GM13976 (cell line): ENCODE results near the gene SAMD3.
"Not testable (repeated sequence)": the region's sequence is repeated elsewhere in the genome, so short reads cannot be mapped to it uniquely, and the experiment has no call there.

Experiments used
- DNase-seq: peaks from one replicate; pipeline ENCODE4 v3.0.0; 2012; ENCODE audit warnings: low spot score
- in situ Hi-C: fragments of 300-500 bp; cut with MboI; formaldehyde crosslinking; loops from one replicate; pipeline ENCODE4 v1.12.0; 2022; ENCODE audit warnings: low sequenced_read_pairs, mixed read lengths, inconsistent platforms; ENCODE audit not compliant: unreplicated experiment
- TF ChIP-seq, protein P1 (sequence below): IDR thresholded peaks from 2 replicates; pipeline ENCODE4 v1.5.1; 2012; ENCODE audit warnings: borderline replicate concordance, mild to moderate bottlenecking; ENCODE audit not compliant: insufficient read depth; ENCODE audit errors: extremely low read depth, missing control alignments, control extremely low read depth

SAMD3 gene

DNA sequence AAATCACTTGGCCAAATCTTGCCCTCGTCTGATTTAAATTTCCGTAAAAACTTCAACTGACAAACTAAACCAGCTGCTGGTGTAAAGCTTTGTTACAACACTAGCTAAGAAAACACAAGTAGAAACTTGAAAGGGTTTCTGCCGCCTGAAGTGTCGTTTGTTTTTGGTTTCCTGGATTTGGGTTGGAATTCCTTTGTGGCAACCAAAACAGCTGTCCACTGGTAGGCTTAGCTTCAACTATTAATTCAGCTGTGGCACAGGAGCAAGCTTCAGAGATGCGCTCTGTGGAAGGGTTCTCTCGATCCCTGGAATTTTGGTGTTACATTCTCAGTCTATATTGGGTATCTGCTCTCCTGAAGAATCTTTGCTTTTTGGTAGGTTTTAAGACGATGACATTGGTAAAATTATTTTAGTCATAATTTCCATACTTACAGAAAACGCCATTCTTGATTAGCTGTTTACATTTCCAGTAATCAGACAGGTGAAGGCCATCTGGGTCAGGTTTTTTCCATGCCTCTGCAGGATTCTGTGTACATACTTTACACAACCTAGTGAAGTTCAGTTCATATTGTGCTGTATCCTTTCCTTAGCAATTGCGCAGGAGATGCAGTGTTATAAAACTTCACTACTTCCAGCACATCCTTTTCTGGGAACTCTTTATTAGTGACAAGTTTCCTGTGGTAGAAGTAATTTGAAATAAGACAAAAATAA is 29.9 kb upstream of the SAMD3 start:
- in situ Hi-C loops: no loop called here
- TF ChIP-seq, protein P1, sequence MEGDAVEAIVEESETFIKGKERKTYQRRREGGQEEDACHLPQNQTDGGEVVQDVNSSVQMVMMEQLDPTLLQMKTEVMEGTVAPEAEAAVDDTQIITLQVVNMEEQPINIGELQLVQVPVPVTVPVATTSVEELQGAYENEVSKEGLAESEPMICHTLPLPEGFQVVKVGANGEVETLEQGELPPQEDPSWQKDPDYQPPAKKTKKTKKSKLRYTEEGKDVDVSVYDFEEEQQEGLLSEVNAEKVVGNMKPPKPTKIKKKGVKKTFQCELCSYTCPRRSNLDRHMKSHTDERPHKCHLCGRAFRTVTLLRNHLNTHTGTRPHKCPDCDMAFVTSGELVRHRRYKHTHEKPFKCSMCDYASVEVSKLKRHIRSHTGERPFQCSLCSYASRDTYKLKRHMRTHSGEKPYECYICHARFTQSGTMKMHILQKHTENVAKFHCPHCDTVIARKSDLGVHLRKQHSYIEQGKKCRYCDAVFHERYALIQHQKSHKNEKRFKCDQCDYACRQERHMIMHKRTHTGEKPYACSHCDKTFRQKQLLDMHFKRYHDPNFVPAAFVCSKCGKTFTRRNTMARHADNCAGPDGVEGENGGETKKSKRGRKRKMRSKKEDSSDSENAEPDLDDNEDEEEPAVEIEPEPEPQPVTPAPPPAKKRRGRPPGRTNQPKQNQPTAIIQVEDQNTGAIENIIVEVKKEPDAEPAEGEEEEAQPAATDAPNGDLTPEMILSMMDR: no peak
- DNase-seq: no peak

DNA sequence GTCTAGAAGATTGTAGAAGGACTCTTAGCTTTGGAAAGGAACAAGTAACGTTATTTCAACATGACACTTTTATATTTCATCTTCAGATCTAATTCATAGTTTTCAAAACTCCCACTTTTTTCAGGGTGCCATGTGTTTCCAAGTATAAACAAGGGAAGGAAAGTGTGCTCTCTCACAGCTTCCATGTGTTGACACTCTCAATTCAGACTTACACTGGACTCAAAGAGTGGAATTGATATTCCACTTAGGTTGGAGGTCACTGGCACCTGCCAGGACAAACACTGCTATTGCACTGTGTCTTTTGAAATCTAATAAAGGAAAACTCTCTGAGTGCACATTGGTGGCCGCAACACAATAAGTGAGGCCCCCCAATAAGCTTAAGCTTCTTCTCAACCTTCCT is 22.5 kb upstream of the SAMD3 start:
- TF ChIP-seq, protein P1: no peak
- DNase-seq: no peak
- in situ Hi-C loops: no loop called here

DNA sequence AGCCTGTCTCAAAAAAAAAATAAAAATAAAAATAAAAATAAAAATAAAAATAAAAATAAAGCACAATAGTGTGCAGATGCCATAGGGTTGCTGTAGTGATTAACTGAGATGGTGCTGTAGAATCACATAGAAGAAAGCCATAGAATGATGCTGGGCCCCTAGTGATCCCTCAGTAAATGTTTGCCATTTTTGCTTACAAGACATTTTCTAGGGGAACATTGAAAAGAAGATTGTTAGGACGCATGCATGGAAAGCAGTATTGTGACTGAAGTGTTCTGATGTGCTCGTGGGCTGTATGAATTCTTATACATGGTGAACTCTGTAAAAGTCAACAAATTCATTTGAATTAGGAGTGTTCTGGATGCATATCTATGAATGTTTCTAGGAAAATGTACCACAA is 22.0 kb upstream of the SAMD3 start:
- in situ Hi-C loops: no loop called here
- DNase-seq: no peak
- TF ChIP-seq, protein P1: no peak

DNA sequence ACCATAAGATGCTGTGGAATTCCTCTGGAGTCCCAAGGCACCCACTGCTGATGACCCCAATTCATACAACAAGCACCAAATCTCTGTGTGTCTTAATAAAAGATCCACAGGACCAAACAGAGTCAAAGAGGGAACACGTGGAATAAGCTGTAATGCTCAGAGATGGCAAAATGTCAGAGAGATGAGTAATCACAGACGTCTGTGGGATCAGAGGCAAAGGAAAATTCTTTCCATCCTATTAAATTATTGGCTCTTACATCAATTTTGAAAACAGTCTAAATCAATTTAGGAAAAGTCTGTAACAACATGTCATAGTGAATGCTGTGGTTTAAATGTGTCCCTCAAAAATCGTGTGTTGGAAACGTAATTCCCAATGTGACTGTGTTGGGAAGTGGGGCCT is 17.5 kb upstream of the SAMD3 start:
- in situ Hi-C loops: no loop called here
- TF ChIP-seq, protein P1: no peak
- no peak for DNase-seq

DNA sequence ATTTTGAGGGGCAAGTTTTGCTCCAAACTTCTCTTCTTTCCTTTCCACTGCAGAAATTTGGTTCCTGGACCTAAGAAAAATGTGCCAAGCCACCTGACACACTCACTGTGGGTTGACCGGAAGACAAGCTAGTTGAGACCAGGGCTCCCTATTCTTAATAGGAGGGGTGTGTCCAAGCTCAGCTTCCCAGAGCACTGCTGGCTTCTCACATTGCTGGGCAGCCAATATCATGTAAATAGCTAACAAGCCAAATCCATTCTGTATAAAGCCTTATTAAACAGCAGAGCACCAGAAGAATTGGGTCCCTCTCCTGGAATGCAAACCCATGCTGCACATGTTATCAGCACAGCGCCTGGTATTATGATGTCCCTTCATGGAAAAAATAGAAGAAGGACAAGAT is 17.0 kb upstream of the SAMD3 start:
- in situ Hi-C loops: no loop called here
- no peak for DNase-seq
- TF ChIP-seq, protein P1: no peak

DNA sequence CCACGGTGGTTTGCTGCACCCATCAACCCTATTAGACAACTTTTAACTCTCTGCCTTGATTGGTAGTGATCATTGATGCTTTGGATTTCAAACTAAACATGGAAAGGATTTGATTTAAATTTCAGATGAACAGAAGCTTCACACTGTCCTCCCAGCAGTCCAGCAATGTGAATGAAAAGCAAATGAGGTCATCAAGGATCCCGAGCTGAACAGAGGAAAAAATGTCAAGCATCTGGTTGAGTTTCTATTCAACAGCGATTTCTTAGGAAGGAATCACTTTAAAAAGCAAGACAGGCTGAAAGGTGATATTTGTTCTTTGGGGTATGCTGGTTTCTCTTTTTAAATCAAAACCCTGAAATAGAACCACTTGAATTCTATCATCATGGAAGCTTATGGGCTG is 10.6 kb upstream of the SAMD3 start:
- in situ Hi-C loops: no loop called here
- no peak for DNase-seq
- TF ChIP-seq, protein P1: no peak

DNA sequence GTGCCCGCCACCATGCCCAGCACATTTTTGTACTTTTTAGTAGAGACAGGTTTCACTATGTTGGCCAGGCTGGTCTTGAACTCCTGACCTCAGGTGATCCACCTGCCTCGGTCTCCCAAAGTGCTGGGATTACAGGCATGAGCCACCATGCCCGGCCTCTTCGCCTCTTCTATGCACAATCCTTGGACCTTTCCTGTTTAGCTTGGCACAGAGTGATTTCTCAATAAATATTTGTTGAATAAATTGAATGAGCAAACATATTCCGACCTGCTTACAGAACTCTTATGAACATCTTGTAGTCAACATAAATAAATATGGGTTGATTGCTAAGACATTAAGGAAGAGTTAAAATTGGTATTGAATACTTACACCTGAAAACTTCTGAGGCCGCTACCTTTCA is 7.8 kb upstream of the SAMD3 start:
- in situ Hi-C loops, DNase-seq: not testable (repeated sequence)
